Measurements from ENCODE around the gene UVSSA.

UVSSA gene

DNA sequence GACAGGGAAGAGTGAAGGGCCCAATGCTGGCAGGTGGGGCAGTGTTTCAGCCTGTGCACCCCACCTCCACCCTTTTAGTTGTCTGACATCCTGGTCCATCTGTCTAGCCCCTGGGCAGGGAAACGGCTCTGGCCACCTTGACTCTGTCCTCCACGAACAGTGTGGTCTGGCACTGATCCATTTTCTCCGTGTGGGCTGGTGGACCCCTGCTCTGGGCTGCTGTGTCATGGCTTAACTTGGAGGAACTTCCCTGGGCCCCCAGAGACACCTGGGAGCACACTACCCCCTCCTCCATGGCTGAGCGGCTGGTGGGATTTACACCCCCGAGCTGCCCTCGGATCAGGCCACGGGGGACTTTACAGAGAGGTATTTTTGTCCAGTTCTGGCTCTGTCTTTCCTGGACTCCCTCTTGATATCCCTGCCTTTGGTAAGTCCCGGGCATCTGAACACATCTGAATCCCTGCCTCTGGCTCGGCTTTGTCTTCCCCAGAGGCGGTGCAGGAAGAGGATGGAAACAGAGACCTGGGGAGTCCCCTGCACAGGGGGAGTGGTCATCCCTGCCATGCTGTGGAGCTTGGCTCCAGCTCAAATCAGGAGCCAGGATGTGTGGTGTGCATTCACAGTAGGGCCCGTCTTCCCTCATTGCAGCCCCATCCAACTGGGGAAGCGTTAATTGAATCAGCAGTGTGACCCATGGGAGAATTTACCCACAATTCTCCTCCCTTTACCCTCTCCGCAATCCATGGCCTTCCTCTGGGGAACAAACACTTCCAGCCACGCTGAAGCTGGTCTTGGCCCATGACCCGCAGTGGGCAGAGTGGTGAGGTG, 65.6 kb downstream of the UVSSA start:
- DNase-seq (ENCODE audit: low read depth) = no peak
- TF ChIP-seq, protein P1, sequence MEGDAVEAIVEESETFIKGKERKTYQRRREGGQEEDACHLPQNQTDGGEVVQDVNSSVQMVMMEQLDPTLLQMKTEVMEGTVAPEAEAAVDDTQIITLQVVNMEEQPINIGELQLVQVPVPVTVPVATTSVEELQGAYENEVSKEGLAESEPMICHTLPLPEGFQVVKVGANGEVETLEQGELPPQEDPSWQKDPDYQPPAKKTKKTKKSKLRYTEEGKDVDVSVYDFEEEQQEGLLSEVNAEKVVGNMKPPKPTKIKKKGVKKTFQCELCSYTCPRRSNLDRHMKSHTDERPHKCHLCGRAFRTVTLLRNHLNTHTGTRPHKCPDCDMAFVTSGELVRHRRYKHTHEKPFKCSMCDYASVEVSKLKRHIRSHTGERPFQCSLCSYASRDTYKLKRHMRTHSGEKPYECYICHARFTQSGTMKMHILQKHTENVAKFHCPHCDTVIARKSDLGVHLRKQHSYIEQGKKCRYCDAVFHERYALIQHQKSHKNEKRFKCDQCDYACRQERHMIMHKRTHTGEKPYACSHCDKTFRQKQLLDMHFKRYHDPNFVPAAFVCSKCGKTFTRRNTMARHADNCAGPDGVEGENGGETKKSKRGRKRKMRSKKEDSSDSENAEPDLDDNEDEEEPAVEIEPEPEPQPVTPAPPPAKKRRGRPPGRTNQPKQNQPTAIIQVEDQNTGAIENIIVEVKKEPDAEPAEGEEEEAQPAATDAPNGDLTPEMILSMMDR (IDR thresholded peaks at IDR 0.05; ENCODE audit: low read depth, low read length, missing control alignments) = no peak
- in situ Hi-C loops (cut with HindIII; ENCODE audit: low sequenced_read_pairs) = no loop called here
- H3K4me3 ChIP-seq (ENCODE audit: low read depth, low read length) = no peak overlapping the region

DNA sequence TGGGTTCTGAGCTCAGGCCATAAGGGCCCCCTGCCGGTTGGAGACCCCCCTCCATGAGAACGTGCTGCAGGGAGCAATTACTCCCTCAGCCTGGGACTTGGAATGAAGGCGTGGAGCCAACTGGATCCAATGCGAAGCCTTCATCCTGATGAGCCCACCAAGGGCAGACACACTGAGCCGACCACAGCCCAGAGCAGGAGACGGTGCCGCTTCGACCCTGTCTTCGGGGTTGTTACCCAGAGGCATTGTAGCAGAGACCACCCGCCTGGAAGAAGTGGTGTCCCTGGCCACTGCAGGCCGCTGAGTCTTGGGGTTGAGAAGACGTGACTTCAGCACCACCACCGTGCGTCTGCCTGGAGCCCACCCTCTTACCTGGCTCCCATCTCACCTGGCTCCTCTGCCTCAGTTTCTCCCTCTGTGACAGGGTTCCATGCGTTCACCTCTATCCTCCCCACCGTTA, 66.2 kb downstream of the UVSSA start:
- in situ Hi-C loops (cut with HindIII; ENCODE audit: low sequenced_read_pairs) = no loop called here

DNA sequence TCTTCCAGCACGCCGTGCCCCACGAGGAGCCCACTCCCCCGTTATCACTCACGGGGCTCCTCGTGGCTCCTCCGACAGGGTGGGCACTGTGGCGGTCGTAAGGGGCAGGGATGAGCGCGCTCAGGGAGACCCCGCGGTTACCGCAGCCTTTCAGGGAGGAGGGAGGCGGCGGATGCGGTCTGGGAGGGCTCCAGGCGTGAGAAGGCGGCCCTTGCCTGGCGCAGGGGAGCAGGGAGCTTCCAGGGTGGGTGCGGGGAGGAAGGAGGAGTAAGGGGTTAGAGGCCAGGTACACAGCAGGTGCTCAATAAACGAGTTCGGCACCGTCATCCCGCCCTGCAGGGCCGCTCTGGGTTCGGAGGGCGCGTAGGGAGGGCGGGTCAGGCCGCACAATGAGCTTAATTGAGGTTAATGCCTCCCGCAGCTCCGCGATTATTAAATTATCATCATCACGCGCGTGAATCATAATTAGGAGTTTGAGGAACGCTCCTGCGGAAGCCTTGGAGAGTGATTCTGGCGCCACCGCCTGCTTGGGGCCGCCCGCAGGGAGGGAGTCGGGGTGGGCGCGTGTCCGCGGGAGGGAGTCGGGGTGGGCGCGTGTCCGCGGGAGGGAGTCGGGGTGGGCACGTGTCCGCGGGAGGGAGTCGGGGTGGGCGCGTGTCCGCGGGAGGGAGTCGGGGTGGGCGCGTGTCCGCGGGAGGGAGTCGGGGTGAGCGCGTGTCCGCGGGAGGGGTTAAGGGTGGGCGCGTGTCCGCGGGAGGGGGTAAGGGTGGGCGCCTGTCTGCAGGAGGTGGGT, 66.9 kb downstream of the UVSSA start:
- no peak for DNase-seq (ENCODE audit: low read depth)
- H3K4me3 ChIP-seq (ENCODE audit: low read depth, low read length) = no peak overlapping the region
- in situ Hi-C loops (cut with HindIII; ENCODE audit: low sequenced_read_pairs) = no loop called here
- TF ChIP-seq, protein P1 (IDR thresholded peaks at IDR 0.05; ENCODE audit: low read depth, low read length, missing control alignments) = no peak

More for the DNA sequence above, 66.2 kb downstream of the UVSSA start:
- TF ChIP-seq, protein P1 (IDR thresholded peaks at IDR 0.05; ENCODE audit: low read depth, low read length, missing control alignments) = no peak
- DNase-seq (ENCODE audit: low read depth) = no peak
- no peak overlapping the region for H3K4me3 ChIP-seq (ENCODE audit: low read depth, low read length)

DNA sequence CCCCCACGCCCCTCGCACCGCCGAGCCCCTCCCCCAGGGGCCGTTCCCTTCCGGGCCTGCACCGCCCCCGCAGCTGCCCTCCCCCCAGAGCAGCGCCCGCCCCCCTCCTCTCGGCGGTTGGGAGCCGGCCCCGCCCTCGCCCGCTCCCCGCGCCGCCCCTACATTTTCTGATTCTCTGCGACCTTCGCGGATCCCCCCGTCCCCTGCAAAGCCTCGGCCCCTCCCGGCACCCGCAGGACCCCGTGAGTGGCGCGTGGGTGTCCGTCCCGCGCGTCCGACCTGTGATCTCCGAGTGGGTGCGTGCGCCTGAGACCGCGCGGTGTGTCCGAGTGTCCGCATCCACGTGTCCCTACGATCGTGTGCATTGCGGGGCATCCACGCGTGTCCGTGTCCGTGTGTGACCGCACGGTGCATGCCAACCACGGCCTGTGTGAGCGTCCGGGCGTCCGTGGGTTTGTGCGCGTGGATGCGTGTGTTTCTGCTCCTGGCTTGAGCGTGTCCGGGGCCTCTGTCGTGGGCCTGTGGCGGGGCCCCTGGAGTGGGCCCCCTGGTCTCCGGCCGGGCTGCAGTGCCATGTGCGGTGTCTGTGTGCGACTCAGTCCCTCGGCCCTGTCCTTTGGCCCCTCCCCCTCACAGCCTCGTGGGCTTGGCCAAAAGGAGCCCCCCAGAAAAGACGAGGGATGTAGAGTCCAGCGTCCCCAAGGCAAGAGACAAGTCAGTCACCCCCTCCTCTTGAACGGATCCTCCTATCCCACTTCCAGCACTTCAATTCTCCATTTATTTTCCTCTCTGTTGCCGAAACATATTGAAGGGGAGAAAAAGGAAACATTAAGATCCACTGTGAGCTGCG, 68.0 kb downstream of the UVSSA start:
- H3K4me3 ChIP-seq (ENCODE audit: low read depth, low read length) = no peak overlapping the region
- TF ChIP-seq, protein P1 (IDR thresholded peaks at IDR 0.05; ENCODE audit: low read depth, low read length, missing control alignments) = no peak
- DNase-seq (ENCODE audit: low read depth) = no peak
- in situ Hi-C loops (cut with HindIII; ENCODE audit: low sequenced_read_pairs) = no loop called here

DNA sequence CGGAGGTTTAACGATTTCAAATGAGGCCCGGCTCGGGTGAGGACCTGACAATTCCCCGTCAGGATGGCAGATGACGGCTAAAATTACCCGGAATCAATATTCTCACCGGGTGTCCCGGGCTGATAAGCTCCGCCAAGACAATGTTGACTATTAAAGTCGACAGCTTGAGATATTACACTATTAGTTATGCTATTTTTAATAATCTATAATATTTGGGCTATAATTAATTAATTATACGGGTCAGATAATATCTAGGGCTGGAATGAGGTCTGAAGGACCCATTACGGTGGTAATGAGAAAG, 68.6 kb downstream of the UVSSA start:
- TF ChIP-seq, protein P1 (IDR thresholded peaks at IDR 0.05; ENCODE audit: low read depth, low read length, missing control alignments) = no peak
- H3K4me3 ChIP-seq (ENCODE audit: low read depth, low read length) = no peak overlapping the region
- DNase-seq (ENCODE audit: low read depth) = no peak
- in situ Hi-C loops (cut with HindIII; ENCODE audit: low sequenced_read_pairs) = no loop called here
